HUES48 (cell line): Measurements from ENCODE around the gene DGKH.
A peak's percentile ranks its signal among the peaks of the same experiment; 100 is the strongest.
"Not testable (repeated sequence)": the region's sequence is repeated elsewhere in the genome, so short reads cannot be mapped to it uniquely, and the experiment has no call there.

Source experiments
- H3K27ac ChIP-seq: one replicate; pipeline ENCODE4 v1.7.0; 2013; ENCODE audit warnings: low read depth, low read length, inconsistent platforms
- H3K27me3 ChIP-seq: 2 replicates; pipeline ENCODE4 v1.6.1; 2013; ENCODE audit warnings: mild to moderate bottlenecking, low read length; ENCODE audit not compliant: control insufficient read depth, insufficient read depth
- H3K36me3 ChIP-seq: 2 replicates; pipeline ENCODE4 v1.6.1; 2013; ENCODE audit warnings: low read length; ENCODE audit not compliant: control insufficient read depth, insufficient read depth
- H3K4me1 ChIP-seq: 2 replicates; pipeline ENCODE4 v1.6.1; 2013; ENCODE audit warnings: mild to moderate bottlenecking, low read length; ENCODE audit not compliant: control insufficient read depth, insufficient read depth
- H3K4me3 ChIP-seq: 2 replicates; pipeline ENCODE4 v1.5.1; 2013; ENCODE audit warnings: mild to moderate bottlenecking, low read depth, low read length
- H3K9ac ChIP-seq: 2 replicates; pipeline ENCODE4 v1.6.1; 2013; ENCODE audit warnings: mild to moderate bottlenecking, low read depth, low read length, moderate library complexity
- H3K9me3 ChIP-seq: 2 replicates; pipeline ENCODE4 v1.6.1; 2013; ENCODE audit warnings: low read length; ENCODE audit not compliant: control insufficient read depth, insufficient read depth

DGKH gene

DNA sequence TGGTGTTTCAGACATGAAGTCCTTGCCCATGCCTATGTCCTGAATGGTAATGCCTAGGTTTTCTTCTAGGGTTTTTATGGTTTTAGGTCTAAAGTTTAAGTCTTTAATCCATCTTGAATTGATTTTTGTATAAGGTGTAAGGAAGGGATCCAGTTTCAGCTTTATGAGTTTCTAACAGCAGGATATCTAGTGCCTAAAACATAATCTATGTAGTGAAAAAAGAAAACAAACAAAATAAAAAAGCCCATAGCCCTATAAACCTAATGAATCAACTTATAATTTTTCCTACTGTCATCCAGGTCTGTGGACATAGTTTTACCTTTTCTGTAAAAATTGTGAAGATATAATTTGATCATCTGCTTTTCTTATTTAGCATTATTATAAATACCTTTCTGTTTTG lies 115.5 kb downstream of the DGKH start:
- H3K9ac ChIP-seq, H3K27me3 ChIP-seq, H3K9me3 ChIP-seq, H3K27ac ChIP-seq, H3K4me3 ChIP-seq: not testable (repeated sequence)
- Histone ChIP-seq H3K4me1 (peaks cover 20% of the 10 kb centered on the region), H3K36me3 (peaks cover 20% of the 10 kb centered on the region)

DNA sequence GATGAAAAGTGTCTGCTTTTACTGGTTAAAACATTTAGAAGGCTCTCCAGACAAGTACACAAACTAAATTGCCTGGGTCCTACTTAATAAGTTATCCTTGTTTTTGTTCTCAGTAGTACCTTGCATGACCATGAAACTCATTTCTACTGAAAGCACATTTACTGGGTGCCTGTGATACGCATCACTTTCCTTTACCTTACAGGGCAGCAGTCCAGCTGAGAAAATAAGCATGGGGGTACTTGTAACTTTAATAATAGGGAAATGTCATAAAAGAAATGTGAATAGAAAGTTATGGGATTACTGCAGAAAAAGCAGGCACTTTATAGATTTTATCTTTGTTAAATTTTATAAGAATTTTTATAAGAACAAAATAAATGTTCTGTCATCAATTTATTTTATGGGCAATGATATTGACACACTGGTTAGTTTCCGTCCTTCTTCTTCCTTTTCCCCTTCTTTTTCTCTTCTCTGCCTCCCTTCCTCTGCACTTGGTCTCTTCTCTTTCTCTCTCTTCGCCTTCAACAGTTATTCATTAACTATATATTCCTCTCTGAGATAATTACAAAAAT lies 116.2 kb downstream of the DGKH start:
- H3K4me3 ChIP-seq: no peak overlapping the region
- H3K27me3 ChIP-seq: peaks cover 12% of the 10 kb centered on the region

DNA sequence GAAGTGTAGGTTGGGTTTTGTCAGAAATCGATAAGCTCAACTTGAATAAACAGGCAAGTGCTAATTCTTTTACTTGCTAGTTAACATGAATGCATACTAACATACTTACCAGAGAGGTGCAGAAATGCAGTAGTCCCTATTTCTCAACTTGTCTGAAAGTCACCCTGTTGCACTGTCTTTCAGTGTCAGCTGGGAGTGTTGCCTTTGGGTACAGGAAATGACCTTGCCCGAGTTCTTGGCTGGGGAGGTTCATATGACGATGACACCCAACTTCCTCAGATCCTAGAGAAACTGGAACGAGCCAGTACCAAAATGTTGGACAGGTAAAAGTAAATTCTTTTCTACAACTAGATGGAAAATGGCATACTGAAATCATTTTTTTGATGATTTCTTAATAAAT lies 120.0 kb downstream of the DGKH start:
- no peak overlapping the region for H3K9ac ChIP-seq
- H3K4me3 ChIP-seq: no peak overlapping the region
- H3K27ac ChIP-seq: no peak overlapping the region
- peaks cover 3% of the 10 kb centered on the region; the same call in 1 of the 2 replicates for H3K36me3 ChIP-seq
- H3K9me3 ChIP-seq: no peaks in the 10 kb centered on the region
- H3K4me1 ChIP-seq: peaks cover 29% of the 10 kb centered on the region
- peaks cover 18% of the 10 kb centered on the region for H3K27me3 ChIP-seq

More for the DNA sequence above, 116.2 kb downstream of the DGKH start:
- Histone ChIP-seq H3K4me1 (peaks cover 27% of the 10 kb centered on the region), H3K27ac (no peak overlapping the region), H3K9ac (no peak overlapping the region), H3K36me3 (peaks cover 15% of the 10 kb centered on the region), H3K9me3 (no peaks in the 10 kb centered on the region)

DNA sequence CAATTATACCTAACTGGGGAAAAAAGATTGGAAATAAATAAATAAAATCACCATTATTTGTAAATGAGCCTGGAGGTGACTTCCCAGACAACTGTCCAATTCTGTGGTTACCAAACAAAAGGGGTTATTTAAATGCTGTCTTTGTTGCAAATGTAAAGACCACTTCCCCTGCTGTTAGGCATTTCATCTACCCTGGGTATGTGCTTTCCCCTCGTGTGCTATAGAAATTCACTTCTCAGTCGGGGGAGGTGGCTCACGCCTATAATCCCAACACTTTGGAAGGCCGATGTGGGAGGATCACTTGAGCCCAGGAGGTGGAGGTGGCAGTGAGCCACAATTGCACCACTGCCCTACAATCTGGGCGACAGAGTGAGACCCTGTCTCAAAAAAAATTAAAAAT lies 121.6 kb downstream of the DGKH start:
- no peak overlapping the region for H3K4me3 ChIP-seq
- H3K9me3 ChIP-seq: no peaks in the 10 kb centered on the region
- H3K4me1 ChIP-seq: peaks cover 36% of the 10 kb centered on the region
- H3K27me3 ChIP-seq: peaks cover 18% of the 10 kb centered on the region
- peaks cover 6% of the 10 kb centered on the region; the same call in 1 of the 2 replicates for H3K36me3 ChIP-seq
- peak overlapping the region; percentile 55 for H3K27ac ChIP-seq
- H3K9ac ChIP-seq: no peak overlapping the region

DNA sequence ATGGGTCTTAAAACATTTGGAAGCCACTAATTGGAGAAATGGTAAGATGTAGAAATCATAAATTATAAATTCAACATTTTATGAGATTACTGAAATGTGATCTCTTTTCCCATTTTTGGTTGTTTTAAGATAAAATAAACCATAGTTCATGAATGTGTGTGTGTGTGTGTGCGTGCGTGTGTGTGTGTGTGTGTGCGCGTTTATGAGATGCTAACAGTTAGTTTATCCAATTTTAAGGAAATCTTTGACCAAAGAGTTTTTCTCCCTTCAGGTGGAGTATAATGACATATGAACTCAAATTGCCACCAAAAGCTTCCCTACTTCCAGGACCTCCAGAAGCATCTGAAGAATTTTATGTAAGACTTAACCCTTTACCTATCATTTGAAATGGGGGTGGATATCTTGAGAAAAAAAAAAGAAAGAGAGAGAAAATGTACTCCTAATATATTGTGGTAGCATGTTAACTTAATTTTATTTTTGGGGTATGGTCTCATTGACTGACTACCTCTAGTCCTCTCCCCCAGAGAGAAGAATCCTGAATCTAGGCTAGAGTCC lies 125.4 kb downstream of the DGKH start:
- H3K27me3 ChIP-seq: peaks cover 12% of the 10 kb centered on the region
- no peak overlapping the region for H3K27ac ChIP-seq
- no peak overlapping the region for H3K4me3 ChIP-seq
- no peaks in the 10 kb centered on the region for H3K9me3 ChIP-seq
- H3K9ac ChIP-seq: no peak overlapping the region
- H3K4me1 ChIP-seq: peaks cover 40% of the 10 kb centered on the region
- H3K36me3 ChIP-seq: 0 out of 2 replicates have a peak, but pooled peaks cover 3% of the 10 kb centered on the region

DNA sequence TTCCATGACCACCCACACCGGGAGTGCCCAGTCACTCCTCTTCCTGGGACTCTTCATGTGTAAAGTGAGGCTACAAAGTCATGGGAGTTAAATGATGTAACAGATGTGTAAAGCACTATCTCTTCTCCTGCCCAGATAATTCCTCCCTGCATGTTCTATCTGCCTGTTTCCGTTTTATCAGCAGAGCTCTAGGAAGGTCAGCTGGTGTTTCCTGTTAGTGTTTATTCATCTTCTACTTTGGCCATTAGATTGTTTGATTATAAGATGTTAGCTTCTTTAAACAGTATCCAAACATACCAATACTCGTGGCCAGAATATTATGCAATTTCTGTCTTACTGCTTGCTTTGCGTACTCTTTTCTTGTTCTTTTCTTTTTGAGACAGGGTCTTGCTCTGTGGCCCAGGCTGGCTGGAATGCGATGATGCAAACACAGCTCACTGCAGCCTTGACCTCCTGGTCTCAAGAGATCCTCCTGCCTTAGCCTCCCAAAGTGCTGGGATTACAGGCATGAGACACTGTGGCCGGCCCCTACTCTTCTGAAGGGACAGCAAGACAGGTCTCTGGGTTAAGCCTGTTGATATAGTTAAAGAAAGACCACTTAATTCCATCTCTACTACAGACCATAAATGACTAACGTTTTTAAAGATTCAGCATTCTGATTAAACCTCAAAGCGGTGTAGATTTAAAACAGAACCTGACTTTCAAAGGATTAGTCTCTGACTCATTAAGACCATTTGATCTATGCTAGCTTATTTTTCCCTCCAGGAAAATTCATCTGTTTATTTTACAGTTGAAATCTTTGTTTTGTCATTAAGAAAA lies 126.1 kb downstream of the DGKH start:
- Histone ChIP-seq H3K4me3 (no peak overlapping the region), H3K9ac (no peak overlapping the region), H3K27me3 (peaks cover 5% of the 10 kb centered on the region; the same call in 1 of the 2 replicates), H3K27ac (no peak overlapping the region), H3K36me3 (0 out of 2 replicates have a peak, but pooled peaks cover 3% of the 10 kb centered on the region), H3K9me3 (no peaks in the 10 kb centered on the region), H3K4me1 (peaks cover 35% of the 10 kb centered on the region)

DNA sequence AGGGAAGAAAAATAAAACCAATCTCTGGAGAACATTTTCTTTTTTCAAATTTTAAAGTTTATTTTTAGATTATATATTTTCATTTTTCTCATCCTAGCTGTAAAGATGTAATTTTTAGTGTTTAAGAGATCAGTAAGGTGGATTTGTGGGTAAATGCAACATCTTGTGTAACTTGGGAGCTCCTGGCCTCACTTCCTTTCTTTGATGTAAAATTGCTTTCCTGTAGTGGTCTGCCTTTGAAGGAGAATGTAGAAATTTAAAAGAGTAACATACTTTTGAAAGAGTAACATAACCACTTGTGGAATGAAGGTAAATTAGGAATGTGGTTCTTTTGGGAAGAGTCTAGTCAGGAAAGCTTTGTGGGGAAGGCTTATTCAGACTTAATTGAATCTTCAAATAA lies 127.8 kb downstream of the DGKH start:
- H3K27ac ChIP-seq: no peak overlapping the region
- H3K9ac ChIP-seq: no peak overlapping the region
- 0 out of 2 replicates have a peak, but pooled peaks cover 2% of the 10 kb centered on the region for H3K27me3 ChIP-seq
- H3K9me3 ChIP-seq: no peaks in the 10 kb centered on the region
- H3K4me1 ChIP-seq: peaks cover 32% of the 10 kb centered on the region
- H3K4me3 ChIP-seq: no peak overlapping the region
- 0 out of 2 replicates have a peak, but pooled peaks cover 3% of the 10 kb centered on the region for H3K36me3 ChIP-seq

DNA sequence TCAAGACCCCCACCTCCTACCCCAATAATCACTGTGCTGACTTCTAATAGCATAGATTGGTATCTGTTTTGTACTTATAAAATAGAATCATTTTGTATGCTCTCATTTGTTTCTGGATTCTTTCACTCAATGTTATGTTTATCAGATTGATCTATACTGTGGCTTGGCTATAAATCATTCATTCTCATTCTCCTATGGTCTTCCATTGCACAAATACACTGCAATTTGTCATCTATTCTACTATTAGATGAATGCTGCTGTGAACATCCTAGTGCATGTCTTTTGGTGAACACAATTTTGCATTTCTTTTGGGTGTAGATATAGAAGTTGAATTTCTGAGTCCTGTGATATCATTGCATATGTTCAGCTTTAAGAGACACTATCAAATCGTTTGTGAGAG lies 128.7 kb downstream of the DGKH start:
- no peak overlapping the region for H3K9ac ChIP-seq
- H3K9me3 ChIP-seq: no peaks in the 10 kb centered on the region
- H3K27ac ChIP-seq: no peak overlapping the region
- H3K4me1 ChIP-seq: peaks cover 32% of the 10 kb centered on the region
- H3K36me3 ChIP-seq: 0 out of 2 replicates have a peak, but pooled peaks cover 3% of the 10 kb centered on the region
- H3K27me3 ChIP-seq: no peaks in the 10 kb centered on the region
- no peak overlapping the region for H3K4me3 ChIP-seq

DNA sequence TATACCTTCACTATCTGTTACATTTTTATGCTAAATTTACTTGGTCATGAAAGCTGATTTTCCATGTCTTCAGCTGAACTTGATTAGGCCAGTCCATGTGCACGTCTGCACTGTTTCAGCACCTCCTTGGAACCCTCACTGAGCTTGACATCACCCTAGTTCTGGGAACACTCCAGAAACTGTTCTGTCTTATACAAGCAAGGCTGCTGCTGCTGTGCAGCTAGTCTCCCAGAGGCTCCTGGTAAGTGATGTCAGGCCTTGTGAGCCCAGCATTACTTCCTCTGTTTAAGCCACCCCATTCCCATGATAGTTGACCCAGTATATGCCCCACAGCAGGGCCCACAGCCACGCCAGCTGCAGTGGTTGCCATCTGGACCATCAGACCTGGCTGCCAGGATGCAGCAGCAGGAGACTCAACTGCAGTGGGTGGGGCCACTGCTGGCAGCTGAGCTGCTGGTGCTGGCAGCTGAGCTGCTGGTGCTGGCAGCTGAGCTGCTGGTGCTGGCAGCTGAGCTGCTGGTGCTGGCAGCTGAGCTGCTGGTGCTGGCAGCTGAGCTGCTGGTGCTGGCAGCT lies 133.0 kb downstream of the DGKH start:
- no peaks in the 10 kb centered on the region for H3K27me3 ChIP-seq
- H3K4me3 ChIP-seq: no peak overlapping the region
- H3K9me3 ChIP-seq: no peaks in the 10 kb centered on the region
- H3K36me3 ChIP-seq: no peaks in the 10 kb centered on the region
- H3K27ac ChIP-seq: no peak overlapping the region
- H3K4me1 ChIP-seq: peaks cover 15% of the 10 kb centered on the region
- H3K9ac ChIP-seq: no peak overlapping the region

DNA sequence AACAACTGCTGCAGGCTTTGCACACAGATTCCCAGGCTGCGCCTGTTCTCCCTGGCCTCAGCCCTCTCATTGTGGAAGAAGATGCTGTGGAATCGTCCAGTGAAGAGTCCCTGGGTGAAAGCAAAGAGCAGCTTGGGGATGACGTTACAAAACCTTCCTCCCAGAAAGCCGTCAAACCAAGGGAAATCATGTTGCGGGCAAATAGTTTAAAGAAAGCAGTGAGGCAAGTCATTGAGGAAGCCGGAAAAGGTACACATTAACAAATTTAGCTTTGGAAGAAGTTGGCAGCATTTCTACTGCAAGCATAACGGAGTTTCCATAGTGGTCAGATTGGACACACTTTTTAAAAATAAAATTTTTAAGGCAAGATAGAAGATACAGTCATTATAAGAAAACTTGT lies 140.6 kb downstream of the DGKH start:
- Histone ChIP-seq H3K27ac (no peak overlapping the region), H3K4me1 (no peaks in the 10 kb centered on the region), H3K27me3 (no peaks in the 10 kb centered on the region), H3K9ac (no peak overlapping the region), H3K9me3 (no peaks in the 10 kb centered on the region), H3K4me3 (no peak overlapping the region), H3K36me3 (peaks cover 4% of the 10 kb centered on the region; the same call in 1 of the 2 replicates)

DNA sequence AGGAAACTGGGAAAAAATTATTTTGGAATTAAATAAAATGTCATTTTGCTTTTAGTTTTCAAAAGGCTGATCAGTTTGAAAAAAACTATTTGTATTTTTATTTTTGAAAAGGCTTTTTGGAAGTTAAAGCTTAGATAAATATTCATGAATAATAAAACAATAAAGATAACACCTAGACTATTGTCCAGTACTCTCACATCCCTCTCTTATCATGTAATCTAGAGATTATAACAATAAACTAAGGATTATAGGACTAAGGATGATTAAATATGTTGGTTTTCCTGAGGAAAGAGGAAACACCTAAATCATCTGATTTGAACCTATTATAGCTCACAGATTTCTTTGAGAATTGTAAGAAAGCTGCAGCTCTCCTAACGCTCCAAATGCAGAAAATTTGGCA lies 142.1 kb downstream of the DGKH start:
- H3K27me3 ChIP-seq: no peaks in the 10 kb centered on the region
- no peak overlapping the region for H3K4me3 ChIP-seq
- no peaks in the 10 kb centered on the region for H3K9me3 ChIP-seq
- H3K36me3 ChIP-seq: peaks cover 14% of the 10 kb centered on the region
- H3K27ac ChIP-seq: no peak overlapping the region
- no peak overlapping the region for H3K9ac ChIP-seq
- H3K4me1 ChIP-seq: no peaks in the 10 kb centered on the region
